ENCODE data around the gene WNT5B. TPM values are rescaled to one million over a fixed set of nuclear protein-coding genes. Genes with fewer than 3 reads are reported as not detected.

The WNT5B gene
- total RNA-seq (2022; extraction: Qiagen RNA extraction) = 2.4 to 3.4 TPM (median 2.6 TPM) in 5 replicates

GRCh38 chr12:1628666-1629337 lies at the start of gene WNT5B:
WNT5B (plus strand) TSS chr12:1629231; CDS start chr12:1631355, 2,124 bp downstream.

GRCh38 chr12:1594261-1595025 lies 34.6 kb upstream of the WNT5B start, which contains the start of gene FBXL14:
FBXL14 (minus strand) TSS chr12:1594581; CDS start chr12:1594066, 515 bp downstream.

DNA sequence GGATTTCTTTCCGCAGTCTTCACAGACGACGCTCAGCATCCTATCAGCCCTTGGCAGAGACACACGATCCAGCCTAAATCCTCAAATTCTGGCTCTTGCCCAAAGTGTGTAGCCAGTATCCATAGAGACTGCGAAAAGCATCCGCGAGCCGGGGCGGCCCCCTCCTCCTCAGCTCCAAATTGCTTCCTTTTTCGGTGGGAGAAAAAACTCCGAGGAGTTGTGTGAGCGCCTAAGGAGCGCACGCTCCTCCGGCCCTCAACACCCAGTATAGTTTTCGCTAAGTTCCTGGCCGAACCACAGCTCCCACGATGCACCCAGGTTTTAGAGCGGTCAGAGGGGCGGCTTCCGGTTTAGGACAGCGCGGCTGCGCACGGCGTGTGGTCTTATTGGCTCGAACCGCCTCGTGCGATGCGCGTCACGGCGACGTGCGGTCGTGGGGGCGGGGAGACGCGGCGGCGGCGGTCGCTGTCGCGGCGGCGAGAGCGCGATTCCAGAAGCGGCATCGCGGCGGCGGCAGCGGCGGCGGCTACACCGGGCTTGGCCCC lies 61.6 kb downstream of the WNT5B start, which contains the start of gene ADIPOR2:
TSS of gene ADIPOR2 (plus strand) at position 493 of the 545 bp plus-strand sequence. CDS start 63,274 bp downstream, outside the sequence.

Other genes with a start within 250 kb of the WNT5B start
- 8.1 to 13.3 TPM (median 11.8 TPM) in 5 replicates for gene FBXL14, start 34.6 kb upstream of the WNT5B start, total RNA-seq (2022; extraction: Qiagen RNA extraction)
- gene ADIPOR2, start 61.8 kb downstream of the WNT5B start, total RNA-seq (2022; extraction: Qiagen RNA extraction) = 57.2 to 69.3 TPM (median 62.8 TPM) in 5 replicates
- gene LRTM2, start 191.3 kb downstream of the WNT5B start, total RNA-seq (2022; extraction: Qiagen RNA extraction) = 0.02 to 0.09 TPM (median 0.05 TPM) in 4 of 5 replicates, not detected in the other